HG03066 (cell line): Measurements from ENCODE around the gene TBCA.
"Not testable (repeated sequence)": the region's sequence is repeated elsewhere in the genome, so short reads cannot be mapped to it uniquely, and the experiment has no call there.

ENCODE experiments used
- ATAC-seq: cut with Tn5 transposase; IDR thresholded peaks from one replicate; pipeline ENCODE4 v1.9.1; 2021; ENCODE audit warnings: low read depth; ENCODE audit not compliant: unreplicated experiment

TBCA gene

GRCh38 chr5:77773734-77774280, 2.3 kb downstream of the TBCA start:
- ATAC-seq = no peak

GRCh38 chr5:77772729-77773128, 3.4 kb downstream of the TBCA start:
- ATAC-seq = no peak

GRCh38 chr5:77771452-77771851, 4.7 kb downstream of the TBCA start:
- no peak for ATAC-seq

- ATAC-seq = no peak
Measured at GRCh38 chr5:77770293-77771005, 5.7 kb downstream of the TBCA start.

- ATAC-seq = no peak
Measured at GRCh38 chr5:77768978-77769377, 7.2 kb downstream of the TBCA start.

GRCh38 chr5:77767301-77767700, 8.8 kb downstream of the TBCA start:
- ATAC-seq = no peak

GRCh38 chr5:77761606-77762005, 14.5 kb downstream of the TBCA start:
- ATAC-seq = no peak

GRCh38 chr5:77758141-77758938, 17.8 kb downstream of the TBCA start:
- ATAC-seq = no peak

GRCh38 chr5:77751328-77752023, 24.7 kb downstream of the TBCA start:
- no peak for ATAC-seq

- not testable (repeated sequence) for ATAC-seq
Measured at GRCh38 chr5:77750928-77751327, 25.2 kb downstream of the TBCA start.

- ATAC-seq = no peak
Measured at GRCh38 chr5:77748160-77748559, 28.0 kb downstream of the TBCA start.

- no peak for ATAC-seq
Measured at GRCh38 chr5:77744116-77744515, 32.0 kb downstream of the TBCA start.

GRCh38 chr5:77743181-77743580, 33.0 kb downstream of the TBCA start:
- no peak for ATAC-seq

GRCh38 chr5:77741608-77742007, 34.5 kb downstream of the TBCA start:
- ATAC-seq = no peak

- ATAC-seq = no peak
Measured at GRCh38 chr5:77734885-77735284, 41.3 kb downstream of the TBCA start.

- ATAC-seq = no peak
Measured at GRCh38 chr5:77733130-77733529, 43.0 kb downstream of the TBCA start.

- no peak for ATAC-seq
Measured at GRCh38 chr5:77727190-77727589, 48.9 kb downstream of the TBCA start.

GRCh38 chr5:77725616-77726015, 50.5 kb downstream of the TBCA start:
- no peak for ATAC-seq

GRCh38 chr5:77724934-77725333, 51.2 kb downstream of the TBCA start:
- ATAC-seq = no peak

GRCh38 chr5:77719666-77720363, 56.3 kb downstream of the TBCA start:
- no peak for ATAC-seq
